Measurements from ENCODE around the gene CDRT4.

Gene CDRT4

GRCh38 chr17:15412606-15413005 lies 54.8 kb downstream of the CDRT4 start:
- no peaks in the 10 kb centered on the region for H4K20me1 ChIP-seq
- no peak overlapping the region for H3K4me3 ChIP-seq
- H3K9ac ChIP-seq = peak overlapping the region in 1 of 11 experiments; percentile 7; a peak in 2 of 22 replicates
- H3K36me3 ChIP-seq = no peaks in the 10 kb centered on the region
- no peak for TF ChIP-seq Cebpa-rat (IDR thresholded peaks at IDR 0.05)
- H3K4me2 ChIP-seq = peak overlapping the region in 9 of 11 experiments; percentile 51 to 83 (median 71); a peak in 15 of 22 replicates
- no peaks in the 10 kb centered on the region for H3K9me3 ChIP-seq (replicated peaks in 1 of 11)
- H3K27ac ChIP-seq = peak overlapping the region in 9 of 11 experiments; percentile 45 to 81 (median 72); a peak in 16 of 22 replicates
- H3K27me3 ChIP-seq = no peaks in the 10 kb centered on the region
- H3K4me1 ChIP-seq = peaks cover 12 to 50% (median 24%) of the 10 kb centered on the region in 10 experiments

GRCh38 chr17:15411384-15412198 lies 55.8 kb downstream of the CDRT4 start:
- Histone ChIP-seq H3K4me3 (no peak overlapping the region), H4K20me1 (no peaks in the 10 kb centered on the region), H3K27me3 (no peaks in the 10 kb centered on the region), H3K4me2 (peak overlapping the region; percentile 51 to 83 (median 70)), H3K9ac (peak overlapping the region in 7 of 11 experiments; percentile 3 to 65 (median 38); a peak in 10 of 22 replicates), H3K36me3 (no peaks in the 10 kb centered on the region), H3K27ac (peak overlapping the region in 10 of 11 experiments; percentile 28 to 81 (median 71); a peak in 18 of 22 replicates), H3K4me1 (peaks cover 12 to 50% (median 24%) of the 10 kb centered on the region in 10 experiments), H3K9me3 (replicated peaks in 1 of 11) (no peaks in the 10 kb centered on the region)
- TF ChIP-seq Cebpa-rat (IDR thresholded peaks at IDR 0.05) = peak in 8 of 11 experiments; percentile 21 to 68 (median 54); a peak in 9 of 22 replicates

- no peaks in the 10 kb centered on the region for H3K9me3 ChIP-seq (replicated peaks in 1 of 11)
- H3K27me3 ChIP-seq = no peaks in the 10 kb centered on the region
- peak overlapping the region in 2 of 11 experiments; percentile 46 to 47; a peak in 5 of 22 replicates for H3K4me2 ChIP-seq
- H3K4me1 ChIP-seq = peaks cover 12 to 50% (median 24%) of the 10 kb centered on the region in 10 experiments
- no peak for TF ChIP-seq Cebpa-rat (IDR thresholded peaks at IDR 0.05)
- no peaks in the 10 kb centered on the region for H4K20me1 ChIP-seq
- no peak overlapping the region for H3K4me3 ChIP-seq
- no peak overlapping the region for H3K27ac ChIP-seq
- no peaks in the 10 kb centered on the region for H3K36me3 ChIP-seq
- no peak overlapping the region for H3K9ac ChIP-seq
Observed at GRCh38 chr17:15409721-15410250, 57.6 kb downstream of the CDRT4 start.

GRCh38 chr17:15408803-15409202 lies 58.6 kb downstream of the CDRT4 start:
- Histone ChIP-seq H3K9ac (no peak overlapping the region), H3K4me3 (no peak overlapping the region), H4K20me1 (no peaks in the 10 kb centered on the region), H3K9me3 (replicated peaks in 1 of 11) (no peaks in the 10 kb centered on the region), H3K4me2 (peak overlapping the region in 2 of 11 experiments; percentile 46 to 47; a peak in 2 of 22 replicates), H3K27ac (no peak overlapping the region), H3K4me1 (peaks cover 12 to 50% (median 24%) of the 10 kb centered on the region in 10 experiments), H3K36me3 (no peaks in the 10 kb centered on the region), H3K27me3 (no peaks in the 10 kb centered on the region)
- no peak for TF ChIP-seq Cebpa-rat (IDR thresholded peaks at IDR 0.05)

GRCh38 chr17:15406081-15406480 lies 61.3 kb downstream of the CDRT4 start:
- H3K4me2 ChIP-seq = no peak overlapping the region

GRCh38 chr17:15405058-15405415 lies 62.4 kb downstream of the CDRT4 start:
- Histone ChIP-seq H3K4me3 (no peak overlapping the region), H4K20me1 (no peaks in the 10 kb centered on the region), H3K9me3 (replicated peaks in 1 of 11) (no peaks in the 10 kb centered on the region), H3K4me1 (peaks cover 0 to 15% (median 0%) of the 10 kb centered on the region in 10 experiments; a peak in 5 of 20 replicates), H3K9ac (no peak overlapping the region), H3K27ac (no peak overlapping the region), H3K27me3 (no peaks in the 10 kb centered on the region), H3K36me3 (no peaks in the 10 kb centered on the region), H3K4me2 (no peak overlapping the region)
- no peak for TF ChIP-seq Cebpa-rat (IDR thresholded peaks at IDR 0.05)

More at GRCh38 chr17:15406081-15406480, 61.3 kb downstream of the CDRT4 start:
- Histone ChIP-seq H3K4me1 (peaks cover under 1 to 25% (median 5%) of the 10 kb centered on the region in 10 experiments; a peak in 15 of 20 replicates), H3K36me3 (no peaks in the 10 kb centered on the region), H3K9ac (no peak overlapping the region), H3K4me3 (no peak overlapping the region), H4K20me1 (no peaks in the 10 kb centered on the region), H3K27ac (no peak overlapping the region), H3K9me3 (replicated peaks in 1 of 11) (no peaks in the 10 kb centered on the region), H3K27me3 (no peaks in the 10 kb centered on the region)
- no peak for TF ChIP-seq Cebpa-rat (IDR thresholded peaks at IDR 0.05)

GRCh38 chr17:15404106-15405057 lies 63.0 kb downstream of the CDRT4 start:
- no peak overlapping the region for H3K9ac ChIP-seq

GRCh38 chr17:15403276-15403939 lies 64.0 kb downstream of the CDRT4 start:
- no peaks in the 10 kb centered on the region for H4K20me1 ChIP-seq
- TF ChIP-seq Cebpa-rat (IDR thresholded peaks at IDR 0.05) = no peak
- H3K27me3 ChIP-seq = no peaks in the 10 kb centered on the region

More at GRCh38 chr17:15404106-15405057, 63.0 kb downstream of the CDRT4 start:
- Histone ChIP-seq H3K36me3 (no peaks in the 10 kb centered on the region), H3K27ac (no peak overlapping the region), H4K20me1 (no peaks in the 10 kb centered on the region), H3K4me3 (no peak overlapping the region), H3K4me1 (peaks cover 0 to 8% (median 0%) of the 10 kb centered on the region in 10 experiments; a peak in 4 of 20 replicates), H3K4me2 (no peak overlapping the region), H3K27me3 (no peaks in the 10 kb centered on the region), H3K9me3 (replicated peaks in 1 of 11) (no peaks in the 10 kb centered on the region)
- no peak for TF ChIP-seq Cebpa-rat (IDR thresholded peaks at IDR 0.05)

More at GRCh38 chr17:15403276-15403939, 64.0 kb downstream of the CDRT4 start:
- H3K4me1 ChIP-seq = peaks cover 0 to 7% (median under 1%) of the 10 kb centered on the region in 10 experiments; a peak in 7 of 20 replicates
- H3K9me3 ChIP-seq (replicated peaks in 1 of 11) = no peaks in the 10 kb centered on the region
- H3K4me3 ChIP-seq = no peak overlapping the region
- H3K27ac ChIP-seq = no peak overlapping the region
- H3K4me2 ChIP-seq = no peak overlapping the region
- no peak overlapping the region for H3K9ac ChIP-seq
- no peaks in the 10 kb centered on the region for H3K36me3 ChIP-seq

All from BLaER1 treated with 17β-estradiol and CSF1 and Interleukin-3, amounts not matched to agents 10 nM and 100 nM (cell line).